Activated CD8-positive, alpha-beta memory T cell treated with anti-CD3 and anti-CD28 coated beads, Interleukin-2, amount 50 U/mL, for 1 hour (primary cell): ENCODE results near the gene ASB10.

Experiments
- DNase-seq: peaks from one replicate; pipeline ENCODE4 v3.0.0-alpha.2; 2020; ENCODE audit errors: extremely low read depth

ASB10 gene

DNA sequence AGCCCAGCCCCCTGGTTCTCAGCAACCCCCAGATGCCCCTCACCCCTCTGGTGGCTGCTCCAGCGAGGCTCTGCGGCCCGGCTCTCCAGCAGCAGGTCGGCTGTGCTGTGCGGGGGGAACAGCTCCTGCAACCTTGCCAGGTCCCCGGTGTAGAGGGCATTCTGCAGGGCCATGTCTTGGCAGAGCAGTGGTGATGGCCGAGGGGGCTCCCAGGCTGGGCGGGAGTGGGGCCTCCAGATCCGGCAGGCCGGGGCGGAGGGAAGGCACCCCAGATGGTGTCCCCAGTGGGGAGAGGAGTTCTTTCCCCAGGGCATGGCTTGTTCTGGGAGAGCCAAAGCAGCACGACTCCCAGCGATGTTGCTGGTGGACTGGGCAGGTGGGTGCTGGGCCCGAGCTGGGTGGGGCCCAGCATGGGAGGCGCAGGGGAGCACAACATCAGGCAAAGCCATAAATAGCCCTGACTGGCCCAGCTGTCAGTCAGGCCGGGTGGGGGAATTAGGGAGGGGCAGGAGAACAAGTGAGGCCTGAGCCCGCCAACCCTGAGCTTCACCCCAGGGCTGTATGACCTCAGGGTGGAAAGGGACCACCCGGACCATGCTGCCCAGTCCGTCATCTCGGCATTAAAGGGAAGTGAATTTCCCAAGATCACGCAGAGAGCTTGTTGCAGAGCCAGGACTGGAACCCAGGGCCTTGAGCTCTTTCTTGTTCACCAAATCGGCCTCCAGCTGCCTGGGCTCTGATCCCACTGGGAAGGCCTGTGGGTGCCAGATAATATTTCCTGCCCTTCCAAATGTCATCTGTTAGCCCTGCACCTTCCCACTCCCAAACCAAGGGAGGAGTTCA is 580 bp upstream of the ASB10 start:
- DNase-seq: no peak

DNA sequence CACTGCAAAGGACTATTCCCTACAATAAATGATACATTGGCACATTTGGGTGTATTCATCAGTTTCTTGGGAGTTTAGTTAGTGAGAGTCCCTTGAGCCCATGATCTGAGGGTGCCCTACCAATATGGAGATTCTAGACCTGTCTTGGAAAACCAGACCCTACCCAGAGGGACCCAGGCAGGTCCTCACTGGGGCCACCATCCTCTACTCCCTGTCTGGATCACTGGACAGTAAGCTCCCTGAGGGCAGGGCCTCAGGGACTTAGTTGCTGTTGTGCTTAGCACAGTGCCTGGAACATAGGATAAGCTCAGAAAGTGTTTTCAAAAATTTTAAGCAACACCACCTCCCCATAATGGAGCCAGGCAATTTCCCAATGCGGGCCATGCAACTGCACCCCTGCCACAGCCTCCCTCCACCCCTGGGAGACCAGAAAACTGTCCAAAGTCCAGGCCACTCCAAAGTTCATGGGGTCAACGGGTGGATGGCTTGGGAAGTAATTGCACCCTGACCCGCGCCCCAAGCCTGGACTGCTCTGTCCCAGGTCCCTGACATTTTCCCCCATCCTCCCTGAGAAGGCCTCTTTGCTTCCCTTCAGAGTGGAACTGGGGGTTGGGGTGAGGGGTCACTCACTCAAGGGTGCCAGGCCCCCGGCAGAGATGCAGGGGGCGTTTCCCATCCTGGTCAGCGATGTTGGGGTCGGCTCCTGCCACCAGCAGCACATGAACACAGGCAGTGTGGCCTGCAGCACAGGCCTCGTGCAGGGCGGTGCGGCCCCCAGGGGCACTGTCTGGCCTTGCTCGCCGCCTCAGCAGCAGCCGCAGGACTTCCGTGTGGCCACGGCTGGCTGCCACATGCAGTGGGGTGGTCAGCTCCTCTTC is 1.0 kb downstream of the ASB10 start:
- DNase-seq: no peak

DNA sequence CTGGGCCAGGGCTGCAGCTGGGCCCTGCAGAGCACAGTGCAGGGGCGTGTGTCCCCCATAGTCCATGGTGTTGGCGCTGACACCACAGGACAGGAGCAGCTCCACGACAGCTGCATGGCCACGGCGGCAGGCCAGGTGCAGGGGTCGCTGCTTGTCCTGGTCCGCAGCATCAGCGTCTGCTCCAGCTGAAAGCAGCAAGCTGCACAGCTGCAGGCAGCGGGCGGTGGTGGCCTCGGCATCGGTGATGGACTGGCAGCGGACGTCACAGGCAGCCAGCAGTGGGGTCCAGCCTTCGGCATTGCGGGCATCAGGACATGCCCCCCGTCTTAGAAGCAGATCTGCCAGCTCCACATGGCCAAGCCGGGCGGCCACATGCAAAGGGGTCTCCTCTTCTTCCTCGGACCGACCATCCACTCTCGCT is 6.0 kb downstream of the ASB10 start:
- DNase-seq: no peak

DNA sequence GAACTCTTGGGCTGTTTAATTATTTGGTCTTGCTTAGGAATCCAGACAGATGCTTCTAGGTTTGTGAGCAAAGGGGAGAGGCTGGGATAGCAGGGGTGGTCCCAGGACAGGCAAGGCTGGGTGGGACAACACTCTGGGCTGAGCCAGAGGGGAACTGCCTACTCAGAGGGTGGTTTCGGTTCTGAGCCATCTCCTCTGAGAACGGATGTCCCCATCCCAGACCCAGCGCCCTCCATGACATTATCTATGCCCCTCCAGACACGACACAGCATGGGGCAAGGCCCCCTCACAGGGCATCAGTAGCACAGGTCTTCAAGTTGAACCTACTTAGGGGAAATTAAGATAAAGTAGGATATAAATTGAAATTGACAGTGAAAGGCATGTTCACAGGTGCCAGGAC is 7.1 kb downstream of the ASB10 start:
- no peak for DNase-seq

DNA sequence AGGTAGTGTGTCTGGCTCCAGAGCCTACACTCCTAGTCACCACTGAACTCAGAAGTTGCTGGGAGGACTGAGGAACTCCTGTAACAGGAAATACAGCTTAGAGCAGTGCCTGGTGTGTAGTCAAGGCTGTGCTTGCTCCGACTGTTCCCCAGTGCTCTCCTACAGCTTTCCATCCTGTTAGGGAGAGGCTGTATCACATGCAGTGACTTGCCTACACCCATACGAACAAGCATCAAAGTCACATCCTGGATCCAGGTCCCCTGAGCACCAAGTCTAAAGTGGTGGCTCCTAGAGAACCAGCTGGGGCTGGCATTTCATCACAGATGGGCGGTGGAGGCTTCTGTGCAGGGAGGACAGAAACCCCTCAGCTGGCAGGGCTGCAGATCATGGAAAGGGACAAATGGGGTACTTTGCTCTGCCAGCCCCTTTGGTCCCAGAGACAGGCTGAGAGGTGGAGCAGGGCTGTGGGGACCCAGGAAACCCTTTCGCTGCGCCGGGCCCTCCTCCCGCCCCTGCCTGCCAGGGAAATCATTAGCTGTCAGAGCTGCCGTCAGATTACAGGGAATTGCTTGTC is 7.7 kb downstream of the ASB10 start:
- no peak for DNase-seq

DNA sequence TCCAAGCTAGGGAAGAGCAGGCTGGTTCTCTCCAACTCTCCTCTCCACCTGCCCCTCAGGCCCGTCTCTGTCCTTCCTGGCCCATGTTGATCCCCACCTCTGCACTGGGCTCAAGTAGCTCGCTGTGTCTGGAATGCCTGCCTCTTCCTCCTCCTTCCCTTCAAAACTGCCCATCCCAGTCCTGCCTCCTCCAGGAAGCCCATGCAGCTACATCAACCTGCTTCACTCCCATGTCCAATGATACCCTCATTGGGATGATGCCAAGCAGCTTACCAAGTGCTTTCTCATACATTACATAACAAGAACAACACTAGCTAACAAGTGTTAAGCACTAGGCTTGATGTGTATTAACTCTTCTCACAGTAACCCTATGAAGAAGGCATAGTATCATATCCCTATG is 8.2 kb downstream of the ASB10 start:
- DNase-seq: no peak

DNA sequence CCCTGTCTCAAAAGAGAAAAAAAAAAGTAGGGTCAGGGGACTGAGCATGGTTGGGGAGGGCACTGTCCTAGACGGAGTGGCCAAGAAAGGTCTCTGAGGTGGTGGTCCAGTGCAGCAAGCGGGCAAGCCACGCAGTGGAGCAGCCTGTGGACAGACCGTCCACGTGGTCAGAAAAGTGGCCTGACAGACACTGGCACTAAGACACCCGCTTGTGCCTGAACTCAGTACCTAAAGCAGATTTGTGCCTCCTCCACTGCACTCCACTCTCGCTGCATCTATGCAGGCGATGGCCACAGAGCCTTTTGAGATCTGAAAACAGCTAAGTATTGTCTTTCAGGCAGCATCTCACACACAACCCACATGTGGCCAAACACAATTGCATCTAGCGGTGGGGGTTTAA is 8.8 kb downstream of the ASB10 start:
- DNase-seq: no peak

DNA sequence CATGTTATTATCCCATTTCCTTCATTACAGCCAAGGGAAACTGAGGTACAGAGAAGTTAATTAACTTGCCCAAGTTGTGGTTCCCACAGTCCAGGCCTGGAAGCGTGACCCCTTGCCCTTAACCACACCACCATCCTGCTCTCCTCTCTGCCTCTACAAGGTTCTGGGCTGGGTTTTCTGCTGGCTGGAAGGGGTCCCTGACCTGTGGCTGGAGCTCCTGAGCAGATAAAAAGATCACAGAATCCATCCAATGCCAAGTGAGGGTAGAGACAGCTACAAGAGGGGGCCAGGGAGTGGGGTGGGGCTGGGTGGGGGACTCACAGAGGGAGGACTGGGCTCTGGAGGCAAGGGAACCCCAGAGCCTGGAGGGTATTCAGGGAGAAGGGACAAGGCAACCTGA is 9.7 kb downstream of the ASB10 start:
- DNase-seq: no peak

DNA sequence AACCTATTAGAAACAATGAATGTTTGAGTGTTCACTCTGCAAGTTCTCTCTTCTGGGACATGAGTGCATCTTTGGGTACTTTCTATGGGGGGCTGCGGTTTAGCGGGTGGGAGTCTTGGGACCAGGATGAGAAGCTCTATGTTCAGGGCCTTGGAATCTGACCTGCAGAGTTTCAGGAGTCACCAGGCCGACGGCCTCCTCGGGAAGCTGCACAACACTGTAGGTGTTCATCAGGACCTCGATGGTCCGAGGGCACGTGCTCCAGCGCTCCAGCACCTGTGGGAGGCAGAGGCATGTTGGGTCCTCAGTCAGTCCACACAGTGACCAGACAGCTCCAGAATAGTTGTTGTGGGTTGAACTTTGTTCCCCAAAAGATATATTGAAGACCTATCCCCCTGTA is 10.6 kb downstream of the ASB10 start:
- no peak for DNase-seq

DNA sequence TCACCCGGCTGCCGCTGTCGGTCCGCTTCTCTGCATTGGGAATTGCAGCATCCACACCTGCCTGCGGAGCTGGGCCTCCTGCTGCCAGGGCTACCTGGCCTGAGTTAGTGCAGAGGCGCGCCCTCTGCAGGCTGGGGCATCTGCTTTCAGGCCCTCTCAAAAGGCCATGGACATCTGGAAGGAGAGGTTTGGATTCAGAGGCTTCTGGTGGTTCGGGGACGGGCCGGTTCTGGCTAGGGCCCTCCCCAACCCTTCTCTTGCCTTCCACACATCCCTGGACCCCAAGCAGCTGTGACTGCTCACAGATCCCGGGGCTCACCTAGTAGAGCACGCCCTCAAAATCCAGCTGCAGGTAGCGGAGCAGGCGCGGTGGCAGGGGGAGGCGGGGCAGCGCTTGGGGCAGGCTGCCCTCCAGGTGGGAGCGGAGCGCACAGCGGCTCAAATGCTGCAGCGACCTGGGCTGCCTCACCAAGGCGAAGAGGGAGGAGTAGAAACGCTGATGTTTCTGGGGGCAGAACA is 11.2 kb downstream of the ASB10 start:
- DNase-seq: no peak

DNA sequence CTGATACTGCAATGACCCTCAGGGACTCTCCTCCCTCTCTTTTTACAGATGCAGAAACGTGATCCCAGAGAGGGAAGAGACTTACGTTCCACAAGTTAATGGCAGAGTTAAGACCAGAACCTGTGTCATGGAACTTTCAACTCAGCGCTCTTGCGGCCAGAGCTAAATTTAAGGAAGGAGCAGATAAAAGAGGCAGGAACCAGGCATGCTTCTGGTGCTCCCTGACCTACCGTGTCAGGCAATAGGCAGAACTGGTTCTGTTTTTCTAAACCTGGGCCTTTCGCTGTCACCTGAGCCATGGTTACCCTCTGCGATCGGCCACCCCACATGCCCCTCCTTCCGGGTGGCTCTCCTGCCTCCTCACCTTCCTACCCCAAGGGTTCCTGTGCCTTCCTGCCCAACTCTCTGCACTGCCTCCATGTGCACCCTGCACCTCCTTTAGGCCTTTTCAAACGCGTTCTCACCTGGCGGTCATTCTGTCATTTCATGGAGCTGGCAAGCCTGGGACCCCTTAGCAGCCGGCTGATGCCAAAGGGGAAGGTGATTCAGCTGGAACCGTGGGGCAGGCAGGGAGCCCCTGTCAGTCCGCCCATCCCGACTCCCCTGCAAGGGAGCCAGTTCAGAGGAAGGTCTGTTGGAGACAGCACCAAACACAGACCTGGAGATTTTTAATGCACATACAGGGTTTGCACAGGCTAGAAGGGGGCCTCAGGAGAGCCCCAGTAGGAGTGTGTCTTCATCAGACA is 11.8 kb downstream of the ASB10 start:
- no peak for DNase-seq

DNA sequence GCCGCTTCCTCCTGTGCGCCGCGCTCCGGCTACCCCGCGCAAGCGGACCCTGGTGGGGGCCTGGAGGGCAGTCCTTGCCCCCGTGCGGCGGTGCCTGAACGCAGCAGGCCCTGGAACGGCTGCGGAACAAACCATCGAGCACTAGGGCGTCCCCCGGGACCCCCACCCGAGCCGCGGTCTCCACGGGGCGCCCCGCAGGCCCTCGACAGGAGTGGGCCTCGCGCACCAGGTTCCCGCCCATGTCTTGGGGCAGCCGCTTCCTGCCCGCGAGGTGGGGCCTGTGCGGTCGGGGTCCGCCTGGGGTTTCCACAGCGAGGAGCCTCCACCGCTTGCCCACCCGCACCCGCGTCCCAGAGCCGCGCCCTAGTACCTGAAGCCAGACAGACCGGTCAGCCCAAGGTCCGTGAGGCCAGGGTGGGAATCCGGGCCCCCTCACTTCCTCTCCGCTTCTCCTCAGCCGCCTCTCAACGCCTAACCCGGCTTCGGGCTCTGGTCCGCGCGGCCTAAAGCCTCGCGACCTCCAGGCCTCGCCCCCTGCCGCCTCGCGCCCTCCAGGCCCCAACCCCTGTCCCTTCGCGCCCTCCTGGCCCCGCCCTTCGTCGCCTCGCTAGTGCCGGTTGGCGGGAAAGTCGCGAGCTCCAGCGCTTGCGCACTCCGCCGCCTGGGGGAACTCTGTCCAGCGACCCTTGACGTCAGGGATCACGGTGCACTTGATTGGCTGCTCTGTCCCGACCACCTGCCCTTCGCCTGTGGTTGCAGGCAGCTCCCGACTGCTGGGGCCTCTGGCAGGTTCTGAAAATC is 12.6 kb downstream of the ASB10 start:
- DNase-seq: peak; percentile 9

DNA sequence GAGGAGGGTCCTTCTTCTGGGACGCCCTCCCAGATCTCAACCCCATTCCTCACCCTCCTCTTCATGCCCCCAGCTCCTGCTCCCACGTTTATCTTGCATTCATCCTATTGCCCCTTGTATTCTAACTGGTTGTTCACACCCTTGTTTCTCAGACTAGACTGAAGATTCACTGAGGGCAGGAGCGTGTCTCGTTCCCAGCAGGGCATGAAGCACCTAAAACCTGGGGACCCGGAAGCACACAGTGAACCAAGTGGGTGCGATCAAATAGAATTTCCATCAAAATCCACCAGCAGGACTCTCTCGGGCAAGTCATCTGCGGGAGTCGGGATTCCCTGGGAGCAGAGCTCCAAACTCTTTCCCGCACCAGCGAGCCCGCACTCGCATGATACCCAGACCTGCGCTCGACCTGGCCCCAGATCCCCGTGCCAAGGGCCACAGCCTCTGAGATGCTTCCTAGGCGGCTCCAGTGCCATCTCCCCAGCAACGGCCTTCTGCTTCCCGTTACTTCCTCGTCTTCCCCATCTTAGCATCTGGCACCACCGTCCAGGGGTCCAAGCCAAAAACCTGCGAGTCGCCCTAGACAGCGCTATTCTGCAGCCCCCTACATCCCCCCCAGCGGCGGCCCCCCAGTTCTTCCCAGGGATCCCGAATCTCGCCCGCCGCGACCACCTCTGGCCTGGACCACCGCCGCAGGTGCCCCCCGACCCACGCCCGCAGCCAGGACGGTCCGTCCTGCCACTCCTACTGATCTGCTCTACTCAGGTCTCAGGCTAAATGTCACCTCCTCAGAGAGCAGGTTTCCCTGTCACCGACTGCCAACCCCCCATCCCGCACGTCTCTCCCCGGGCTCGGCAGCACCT is 13.4 kb downstream of the ASB10 start:
- no peak for DNase-seq

DNA sequence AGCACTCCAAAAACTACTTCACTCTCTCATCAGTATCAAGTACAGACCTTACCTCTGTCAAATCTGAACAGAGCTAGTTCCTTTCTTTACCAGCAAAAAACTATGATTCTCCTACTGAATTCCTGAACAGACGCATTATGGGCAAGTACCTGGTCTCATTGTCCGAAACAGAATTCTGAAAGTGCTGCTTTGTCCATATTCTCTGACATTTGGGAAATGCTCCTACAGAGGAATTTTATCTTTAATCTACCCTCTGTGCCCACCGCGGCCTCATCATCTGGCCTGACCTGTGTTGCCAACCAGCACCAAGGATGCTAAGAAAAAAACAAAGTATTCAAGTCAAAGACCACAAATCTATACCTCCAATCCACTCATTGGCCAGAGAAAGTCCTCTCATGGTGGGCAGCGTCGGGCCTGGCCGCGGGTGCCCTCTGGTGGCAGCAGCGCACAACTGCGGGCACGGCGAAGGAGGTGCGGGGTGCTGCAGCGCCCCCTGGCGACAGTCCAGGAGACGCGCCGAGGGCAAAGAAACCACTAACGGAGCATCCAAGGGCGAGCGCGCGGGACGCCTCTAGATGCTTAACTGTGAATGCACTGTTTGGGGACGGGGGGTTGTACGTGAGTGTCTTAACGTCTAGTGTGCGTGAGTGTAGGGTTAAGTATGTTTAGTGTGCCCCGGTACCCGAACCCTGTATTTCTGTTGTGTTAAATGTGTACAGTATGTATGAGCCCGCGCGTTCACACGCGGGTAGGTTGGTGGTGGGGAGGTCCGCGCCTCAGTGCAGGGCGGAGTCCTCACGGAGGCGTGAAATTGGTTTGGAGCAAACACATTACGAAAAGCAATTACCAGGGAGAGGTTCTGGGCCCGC is 14.5 kb downstream of the ASB10 start:
- DNase-seq: peak; percentile 35

DNA sequence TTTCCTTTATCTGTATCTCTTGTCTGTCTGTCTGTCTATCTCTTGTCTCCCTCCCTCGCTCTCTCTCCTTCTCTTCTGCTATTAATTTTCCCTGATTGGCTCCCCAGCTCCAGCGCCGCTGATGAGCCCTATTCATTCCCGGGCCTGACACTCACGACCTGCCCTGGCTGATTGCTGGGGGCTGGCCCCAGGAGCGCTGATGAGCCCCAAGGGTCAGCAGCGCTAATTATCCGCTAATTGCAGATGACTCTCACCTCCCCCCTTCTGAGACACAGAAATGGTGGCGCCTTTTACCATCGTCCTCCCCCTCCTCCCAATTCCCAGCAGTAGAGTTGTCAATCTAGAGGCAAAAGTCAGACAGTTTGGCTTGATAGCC is 18.3 kb downstream of the ASB10 start:
- DNase-seq: no peak

DNA sequence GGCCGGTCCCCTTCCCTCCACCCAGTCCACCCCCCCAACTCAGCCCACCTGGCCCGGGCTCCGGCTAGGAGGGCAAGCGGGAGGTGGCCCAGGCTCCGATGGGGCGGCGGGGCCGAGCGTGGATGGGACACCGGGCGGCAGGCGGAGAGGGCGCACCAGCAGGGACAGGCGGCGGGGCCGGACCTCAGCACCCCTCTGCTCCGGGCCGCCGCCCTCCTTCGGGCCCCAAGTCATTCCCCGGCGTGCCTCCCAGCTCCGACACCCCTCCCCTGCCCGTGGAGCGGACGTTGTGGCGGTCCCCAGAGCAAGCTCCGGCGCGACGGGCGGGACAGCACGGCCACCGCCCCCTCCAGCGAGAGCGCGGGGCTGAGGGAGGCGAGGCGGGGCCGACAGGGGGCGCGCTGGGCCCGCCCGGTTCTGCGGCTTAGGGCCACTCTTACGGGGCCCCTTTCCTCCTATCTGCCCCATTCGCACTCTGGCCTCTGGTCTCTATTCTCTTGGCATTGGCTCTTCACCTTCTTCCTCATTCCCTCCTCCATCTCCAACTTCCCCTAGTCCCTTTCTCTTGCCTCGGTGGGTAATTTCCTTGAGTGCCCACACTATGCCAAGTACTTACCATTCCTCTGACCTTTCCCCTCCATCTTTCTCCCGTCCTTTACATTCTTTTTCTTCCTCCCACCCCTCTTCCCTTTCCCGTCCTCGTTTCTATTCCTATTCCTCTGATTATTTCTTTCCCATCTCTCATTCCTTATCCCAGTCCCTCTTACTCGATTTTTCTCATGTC is 18.9 kb downstream of the ASB10 start:
- no peak for DNase-seq

DNA sequence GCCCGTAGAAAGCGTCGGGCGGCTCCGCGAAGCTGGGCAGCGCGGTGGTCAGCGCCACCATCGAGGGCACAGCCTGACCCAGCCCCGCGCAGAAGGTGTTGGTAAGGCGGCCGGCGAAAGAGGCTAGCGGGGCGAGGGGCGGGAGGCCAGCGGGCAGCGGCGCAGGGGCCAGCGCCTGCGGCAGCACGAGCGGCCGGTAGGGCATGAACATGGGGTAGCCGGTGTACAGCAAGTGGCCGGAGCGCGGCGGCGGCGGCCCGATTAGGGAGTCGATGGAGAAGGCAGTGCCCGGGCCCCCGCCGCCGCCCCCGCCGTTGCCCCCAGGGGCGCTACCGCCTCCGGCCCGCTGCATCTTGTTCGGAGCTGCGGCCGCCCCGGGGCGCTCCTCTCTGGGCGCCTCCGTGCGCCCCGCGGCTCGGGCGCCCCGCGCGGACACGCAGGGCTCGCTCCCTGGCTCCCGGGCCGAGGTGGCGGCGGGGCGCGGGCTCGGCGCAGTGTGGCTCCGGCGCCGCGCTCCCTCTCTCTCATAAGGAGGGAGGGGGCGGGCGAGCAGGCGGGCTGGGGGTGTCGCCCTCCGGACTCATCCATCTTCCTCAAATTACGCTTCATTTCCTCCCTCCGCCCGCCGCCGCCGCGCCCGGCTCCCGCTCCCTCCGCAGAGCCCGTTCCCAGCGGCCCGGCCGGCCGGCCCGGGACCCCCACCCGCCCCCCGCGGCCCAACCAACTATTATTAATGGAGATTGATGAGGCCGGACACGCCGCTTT is 19.7 kb downstream of the ASB10 start, which contains the start of gene GBX1:
Gene GBX1, minus strand, starts transcription at position 498 of the 765 bp plus-strand sequence. Its CDS starts 146 bp downstream, at position 352.
- no peak for DNase-seq
